Astrocyte of the cerebellum (primary cell): Measurements from ENCODE around the gene CA7.

Source experiments
- DNase-seq: peaks from one replicate; pipeline ENCODE4 v3.0.0-alpha.2; 2011; ENCODE audit warnings: low read depth
- H3K4me3 ChIP-seq: 2 replicates; pipeline ENCODE4 v1.5.1; 2011; ENCODE audit warnings: mild to moderate bottlenecking, low read depth, low read length, moderate library complexity
- in situ Hi-C: cut with HindIII; loops from 2 replicates; pipeline ENCODE4 v1.10.0; 2017; ENCODE audit warnings: low sequenced_read_pairs
- TF ChIP-seq, protein P1 (sequence below): IDR thresholded peaks from 2 replicates; pipeline ENCODE4 v1.5.1; 2012; ENCODE audit warnings: low read length, low read depth, moderate library complexity, mild to moderate bottlenecking; ENCODE audit errors: missing control alignments

The CA7 gene

DNA sequence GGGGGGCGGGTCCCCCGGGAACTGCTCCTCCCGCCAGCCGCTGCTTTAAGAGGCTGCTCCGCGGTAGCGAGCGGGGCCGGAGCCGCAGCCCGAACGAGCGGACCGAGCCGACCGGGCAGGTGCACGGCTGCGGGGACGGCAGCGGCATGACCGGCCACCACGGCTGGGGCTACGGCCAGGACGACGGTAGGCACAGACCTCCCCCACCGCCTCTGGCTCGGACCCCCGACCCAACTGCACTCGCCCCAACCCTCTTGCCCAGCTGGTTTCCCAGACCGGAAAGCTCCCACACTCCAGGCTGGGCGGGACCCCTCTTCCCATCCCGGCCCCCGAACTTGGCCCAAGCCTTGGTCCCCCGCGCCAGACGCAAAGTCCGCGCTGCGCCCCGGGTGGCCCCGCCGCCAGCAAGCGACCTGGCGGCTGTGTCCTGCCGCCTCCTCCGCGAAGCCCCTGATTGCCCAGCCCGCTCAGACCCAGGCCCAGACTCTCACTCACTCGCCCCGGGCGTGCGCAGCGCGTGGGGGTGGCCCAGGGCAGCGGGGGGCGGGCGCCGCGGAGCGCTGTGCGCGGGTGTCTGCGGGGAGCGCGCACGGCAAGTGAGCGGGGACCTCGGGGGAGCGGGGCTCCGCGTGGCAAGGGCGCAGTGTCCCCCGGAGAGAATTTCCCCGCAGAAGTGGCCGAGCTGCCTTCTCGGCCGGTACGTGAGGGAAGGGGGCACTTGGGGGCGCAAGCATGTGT is at the start of gene CA7:
TSS of gene CA7 (plus strand) at position 73 of the 738 bp plus-strand sequence. CDS start at position 147, 74 bp downstream.
- TF ChIP-seq, protein P1, sequence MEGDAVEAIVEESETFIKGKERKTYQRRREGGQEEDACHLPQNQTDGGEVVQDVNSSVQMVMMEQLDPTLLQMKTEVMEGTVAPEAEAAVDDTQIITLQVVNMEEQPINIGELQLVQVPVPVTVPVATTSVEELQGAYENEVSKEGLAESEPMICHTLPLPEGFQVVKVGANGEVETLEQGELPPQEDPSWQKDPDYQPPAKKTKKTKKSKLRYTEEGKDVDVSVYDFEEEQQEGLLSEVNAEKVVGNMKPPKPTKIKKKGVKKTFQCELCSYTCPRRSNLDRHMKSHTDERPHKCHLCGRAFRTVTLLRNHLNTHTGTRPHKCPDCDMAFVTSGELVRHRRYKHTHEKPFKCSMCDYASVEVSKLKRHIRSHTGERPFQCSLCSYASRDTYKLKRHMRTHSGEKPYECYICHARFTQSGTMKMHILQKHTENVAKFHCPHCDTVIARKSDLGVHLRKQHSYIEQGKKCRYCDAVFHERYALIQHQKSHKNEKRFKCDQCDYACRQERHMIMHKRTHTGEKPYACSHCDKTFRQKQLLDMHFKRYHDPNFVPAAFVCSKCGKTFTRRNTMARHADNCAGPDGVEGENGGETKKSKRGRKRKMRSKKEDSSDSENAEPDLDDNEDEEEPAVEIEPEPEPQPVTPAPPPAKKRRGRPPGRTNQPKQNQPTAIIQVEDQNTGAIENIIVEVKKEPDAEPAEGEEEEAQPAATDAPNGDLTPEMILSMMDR = no peak
- in situ Hi-C loops = no loop called here
- DNase-seq = no peak
- peak within 1 kb of the TSS; percentile 42 for H3K4me3 ChIP-seq

- in situ Hi-C loops = no loop called here
- TF ChIP-seq, protein P1 = no peak
- no peak overlapping the region for H3K4me3 ChIP-seq
- DNase-seq = no peak
These were observed 46.1 kb upstream of the CA7 start for GRCh38 chr16:66798161-66798560.

GRCh38 chr16:66800856-66801255 is 43.4 kb upstream of the CA7 start:
- no peak overlapping the region for H3K4me3 ChIP-seq
- TF ChIP-seq, protein P1 = no peak
- in situ Hi-C loops = no loop called here

DNA sequence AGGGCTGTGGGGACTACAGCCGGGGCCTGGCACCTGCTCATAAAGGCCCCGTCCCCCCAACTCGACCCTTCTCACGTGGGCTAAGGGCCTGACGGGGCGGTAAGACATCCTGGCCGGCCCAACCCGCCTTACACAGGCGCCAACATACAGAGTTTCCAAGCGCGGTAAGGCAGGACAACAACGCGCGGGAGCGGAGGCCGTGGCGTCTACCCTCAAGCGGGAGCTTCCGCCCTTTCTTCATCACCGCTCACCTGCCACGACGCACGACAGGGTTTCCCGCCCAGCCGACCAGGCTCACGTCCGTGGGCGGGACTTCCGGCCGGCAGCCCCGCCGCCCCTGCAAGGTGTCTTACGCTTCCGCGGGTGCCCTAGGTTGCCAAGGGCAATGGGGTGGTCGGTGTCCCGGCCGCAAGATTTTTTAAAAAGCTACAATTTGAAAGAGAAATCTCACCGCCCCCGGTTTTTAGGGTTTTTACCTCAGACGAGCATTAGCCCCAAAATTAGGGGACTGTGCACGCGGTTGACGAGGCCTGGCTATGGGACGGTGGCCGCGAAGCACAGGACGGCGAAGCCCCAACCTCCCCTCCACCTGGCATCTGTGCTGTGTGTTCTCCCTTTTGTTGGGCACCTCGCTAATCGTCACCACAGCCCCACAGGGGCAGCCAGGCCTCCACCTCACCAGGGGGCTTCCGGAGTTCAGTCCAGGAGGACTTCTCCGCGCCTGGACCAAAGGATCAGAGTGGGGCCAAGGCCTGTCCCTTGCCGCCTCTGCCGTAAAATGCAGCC is 42.7 kb upstream of the CA7 start, which contains the start of gene TERB1:
TSS of gene TERB1 (minus strand) at position 265 of the 786 bp plus-strand sequence. CDS start 4,786 bp downstream, outside the sequence.
- TF ChIP-seq, protein P1 = no peak
- in situ Hi-C loops = no loop called here
- DNase-seq = no peak
- H3K4me3 ChIP-seq = no peak within 1 kb of the TSS

More at GRCh38 chr16:66800856-66801255, 43.4 kb upstream of the CA7 start:
- DNase-seq = no peak

DNA sequence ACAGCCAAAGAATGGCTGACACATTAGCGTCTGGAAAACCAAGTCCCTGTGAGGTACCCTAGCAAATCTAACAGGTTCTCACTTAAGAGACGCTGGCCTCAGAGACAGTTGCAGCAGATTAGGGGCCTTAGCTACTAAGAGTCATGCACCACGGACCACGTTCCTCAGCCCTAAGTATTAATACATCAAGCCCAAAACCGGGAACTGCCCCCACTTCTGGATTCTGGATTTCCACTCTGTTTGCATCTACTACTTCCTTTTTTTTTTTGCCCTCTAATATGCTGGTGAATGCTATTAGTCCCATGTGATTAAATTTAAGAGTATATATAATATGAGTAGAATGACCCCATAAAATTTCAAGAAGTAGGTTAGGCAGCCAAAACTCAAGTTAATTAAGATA is 42.1 kb upstream of the CA7 start:
- DNase-seq = no peak
- TF ChIP-seq, protein P1 = no peak
- H3K4me3 ChIP-seq = no peak overlapping the region
- in situ Hi-C loops = no loop called here

DNA sequence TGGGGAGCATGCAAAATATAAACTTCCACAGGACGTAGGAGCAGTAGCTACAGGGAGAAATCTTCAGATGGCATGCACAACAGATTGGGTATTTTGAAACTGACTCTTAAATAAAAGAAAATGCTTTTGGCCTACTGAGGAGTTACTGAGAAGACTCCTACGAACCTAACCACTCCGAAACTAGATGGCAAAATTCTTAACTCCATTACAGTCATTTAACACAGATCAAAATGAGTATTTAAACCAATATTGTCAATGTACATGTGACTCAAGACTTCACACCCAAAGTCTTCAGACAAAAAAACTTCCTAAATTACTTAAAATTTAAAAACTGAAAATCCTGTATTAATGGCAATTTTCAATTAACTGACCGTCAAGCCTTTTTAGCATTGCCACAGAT is 34.4 kb upstream of the CA7 start:
- DNase-seq = no peak
- H3K4me3 ChIP-seq = no peak overlapping the region
- TF ChIP-seq, protein P1 = no peak
- in situ Hi-C loops = no loop called here
